HG03460 (cell line): Measurements from ENCODE around the gene GINS2.

Experiments
- ATAC-seq: cut with Tn5 transposase; IDR thresholded peaks from one replicate; pipeline ENCODE4 v1.9.1; 2021; ENCODE audit not compliant: unreplicated experiment

Gene GINS2

DNA sequence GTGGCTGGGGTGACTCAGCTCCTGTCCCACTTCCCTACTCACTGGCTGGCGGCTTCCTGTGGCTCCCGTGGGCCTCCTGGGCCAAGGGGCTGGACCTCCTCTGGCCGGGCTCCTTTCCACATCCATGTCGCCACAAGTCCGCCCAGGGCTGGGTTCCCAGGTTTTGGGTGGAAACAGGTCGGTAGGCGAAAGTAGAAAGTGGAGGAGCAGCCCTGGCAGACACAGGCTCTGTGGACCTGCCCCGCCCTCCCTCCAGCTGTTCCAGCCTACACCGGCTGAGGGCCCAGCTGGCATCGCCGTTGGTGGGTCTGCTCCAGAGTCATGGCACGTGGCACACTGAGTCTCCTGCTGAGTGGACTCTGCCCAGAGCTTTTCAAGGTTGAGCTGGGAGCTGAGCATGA is 47.0 kb downstream of the GINS2 start:
- no peak for ATAC-seq

DNA sequence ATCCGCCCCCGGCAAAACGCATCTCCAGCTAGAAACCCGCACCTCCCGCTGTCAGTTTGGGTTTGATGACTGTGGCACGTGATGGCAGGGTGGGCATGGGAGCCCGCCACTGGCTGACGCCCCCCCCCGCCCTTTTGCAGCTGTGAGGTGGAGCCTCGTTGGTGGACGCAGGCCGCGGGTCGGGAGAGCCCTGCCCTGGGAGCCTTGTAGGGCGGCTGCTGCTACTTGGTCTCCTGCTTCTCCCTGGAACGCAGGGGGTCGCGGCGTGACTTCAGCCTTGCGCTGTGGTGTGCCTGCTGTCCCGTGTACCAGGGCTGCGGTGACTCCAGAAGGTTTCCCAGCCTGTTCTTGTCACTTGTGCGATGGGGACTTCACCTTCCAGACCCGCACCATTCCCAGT is 47.4 kb downstream of the GINS2 start:
- ATAC-seq, result no peak

DNA sequence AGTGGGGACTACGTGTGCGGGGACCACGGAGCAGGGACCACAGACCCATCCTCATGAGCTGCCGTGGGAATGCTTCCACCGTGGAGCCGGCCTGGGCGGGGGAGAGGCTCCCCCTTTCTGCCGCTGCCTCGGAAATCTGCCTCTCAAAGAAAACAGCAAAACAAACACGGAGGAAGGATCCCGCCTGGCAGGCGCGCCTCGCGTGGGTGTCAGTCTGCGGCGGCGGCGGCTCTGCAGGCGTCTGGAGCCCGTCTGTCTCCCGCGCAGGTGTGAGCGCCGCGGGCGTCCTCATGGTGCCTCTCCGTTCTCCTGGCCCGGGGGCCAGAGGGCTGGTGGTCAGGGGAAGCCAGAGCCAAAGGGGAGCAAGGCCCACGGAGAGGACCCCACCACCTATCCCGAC is 48.2 kb downstream of the GINS2 start:
- no peak for ATAC-seq

DNA sequence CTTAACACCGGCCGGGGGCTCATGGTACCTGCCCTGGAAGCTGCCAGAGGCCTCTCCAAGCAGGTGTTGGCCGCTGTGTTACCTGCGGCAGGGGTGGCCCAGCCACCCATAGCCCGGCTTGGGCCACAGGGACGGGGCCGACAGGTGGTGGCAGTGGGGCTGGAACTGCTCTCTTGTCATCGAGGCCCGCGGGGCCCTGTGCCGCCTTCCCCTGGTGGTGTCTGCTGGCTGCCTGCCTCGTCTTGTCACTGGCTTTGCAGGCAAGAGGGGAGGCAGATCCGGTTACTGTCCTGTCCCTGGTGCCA is 48.5 kb downstream of the GINS2 start:
- ATAC-seq, result no peak

DNA sequence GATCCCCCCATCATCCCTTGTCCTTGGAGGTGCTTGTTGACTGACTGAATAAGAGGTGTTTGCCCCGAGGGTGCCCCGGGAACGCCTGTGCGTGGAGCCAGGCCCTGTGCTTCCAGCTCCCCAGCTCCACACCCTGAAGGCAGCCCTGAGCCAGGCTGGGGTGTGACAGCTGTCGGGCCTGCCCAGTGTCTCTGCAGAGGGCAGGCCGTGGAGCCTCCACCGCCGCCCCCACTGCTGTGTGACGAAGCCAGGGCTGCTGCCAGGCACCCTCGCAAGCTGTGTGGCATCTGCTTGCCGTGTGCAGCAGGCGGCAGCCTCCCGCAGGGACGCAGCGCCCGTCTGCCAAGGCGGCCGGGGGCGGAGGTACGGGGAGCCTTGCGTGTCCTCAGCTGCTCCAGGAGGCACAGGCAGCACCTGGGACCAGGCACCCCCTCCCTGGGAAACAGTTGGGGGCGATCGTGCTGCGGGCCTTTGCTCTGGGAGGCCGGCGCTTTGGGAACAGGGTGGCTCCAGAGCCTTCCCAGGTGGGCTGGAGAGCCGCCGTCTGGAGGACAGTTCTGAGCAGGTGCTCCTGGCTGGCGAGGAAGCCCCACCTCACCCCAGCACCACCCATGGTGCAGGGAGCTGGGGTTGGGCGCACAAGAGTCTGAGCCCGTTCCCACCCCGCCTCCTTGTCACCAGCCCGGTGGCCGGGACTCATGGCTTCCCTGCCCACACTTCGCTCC is 49.1 kb downstream of the GINS2 start:
- ATAC-seq, result no peak

DNA sequence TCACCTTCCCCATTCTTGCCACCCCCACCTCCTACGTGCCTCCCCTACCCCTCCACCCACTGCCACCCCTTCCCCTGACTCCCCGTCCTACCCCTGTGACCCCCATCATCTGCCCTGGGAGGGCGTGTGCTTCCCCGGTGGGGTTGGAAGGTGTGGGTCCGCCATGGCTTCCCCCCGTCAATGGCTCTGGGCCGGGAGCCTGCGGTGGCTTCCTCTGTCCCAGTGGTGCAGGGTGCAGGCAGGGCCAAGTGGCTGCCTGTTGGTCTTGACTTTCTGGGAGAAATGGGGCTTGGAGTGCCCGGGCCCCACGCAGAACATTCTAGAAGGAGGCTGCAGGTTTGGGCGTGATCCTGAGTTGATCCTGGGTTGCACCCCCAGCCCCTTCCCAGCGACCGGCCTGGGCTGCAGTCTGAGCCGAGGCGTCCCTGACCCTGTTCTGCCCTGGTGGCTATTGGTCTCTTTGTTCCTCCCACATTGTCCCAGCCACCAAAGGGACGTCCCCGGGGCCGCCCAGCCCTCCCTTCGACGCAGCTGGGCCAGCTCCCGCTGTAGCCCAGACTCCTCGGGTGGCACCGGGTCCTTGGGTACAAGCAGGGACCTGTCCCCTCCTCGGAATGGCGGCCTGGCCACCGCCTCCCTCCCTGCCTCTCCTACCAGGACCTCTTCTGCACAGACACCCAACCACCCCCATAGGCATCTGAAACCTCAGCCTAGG is 49.9 kb downstream of the GINS2 start:
- ATAC-seq, result no peak

DNA sequence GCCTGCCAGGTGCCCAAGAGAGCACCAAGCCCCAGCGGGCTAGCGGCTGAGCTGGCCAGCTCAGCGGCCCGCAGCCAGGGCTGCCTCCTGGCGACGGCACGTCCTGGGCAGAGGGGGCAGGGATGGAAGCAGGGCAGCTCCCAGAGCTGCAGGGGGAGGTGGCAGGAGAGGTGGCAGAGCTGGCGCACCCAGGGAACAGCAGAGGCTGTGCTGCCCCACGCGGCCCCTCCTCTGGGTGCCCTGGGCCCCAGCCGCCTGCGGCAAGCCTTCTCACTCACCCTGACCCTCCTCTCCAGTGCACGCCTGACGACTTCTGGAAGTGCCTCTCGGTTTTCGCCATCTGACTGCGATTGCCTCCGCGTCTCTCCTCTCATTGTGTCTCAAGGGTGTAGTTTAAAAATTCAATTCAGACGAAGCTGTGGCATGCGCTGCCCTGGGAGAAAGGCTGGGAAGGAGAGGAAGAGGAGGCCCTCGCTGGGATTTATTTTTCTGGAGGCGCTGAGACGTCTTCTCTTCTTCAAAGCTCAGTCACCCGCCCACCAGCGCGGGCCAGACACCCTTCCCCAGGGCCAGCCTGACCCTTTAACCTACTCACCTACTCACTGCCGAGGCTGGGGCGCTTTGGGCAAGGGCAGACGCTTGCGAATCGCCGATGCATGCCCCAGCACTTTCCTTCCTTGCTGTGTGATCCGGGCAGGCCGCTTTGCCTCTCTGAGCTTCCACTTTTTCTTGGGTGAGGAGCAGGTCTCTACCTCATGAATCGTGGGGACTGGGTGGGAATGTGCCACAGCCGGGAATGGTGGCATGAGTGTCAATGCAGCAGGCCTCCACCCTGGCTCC is 50.7 kb downstream of the GINS2 start:
- no peak for ATAC-seq

DNA sequence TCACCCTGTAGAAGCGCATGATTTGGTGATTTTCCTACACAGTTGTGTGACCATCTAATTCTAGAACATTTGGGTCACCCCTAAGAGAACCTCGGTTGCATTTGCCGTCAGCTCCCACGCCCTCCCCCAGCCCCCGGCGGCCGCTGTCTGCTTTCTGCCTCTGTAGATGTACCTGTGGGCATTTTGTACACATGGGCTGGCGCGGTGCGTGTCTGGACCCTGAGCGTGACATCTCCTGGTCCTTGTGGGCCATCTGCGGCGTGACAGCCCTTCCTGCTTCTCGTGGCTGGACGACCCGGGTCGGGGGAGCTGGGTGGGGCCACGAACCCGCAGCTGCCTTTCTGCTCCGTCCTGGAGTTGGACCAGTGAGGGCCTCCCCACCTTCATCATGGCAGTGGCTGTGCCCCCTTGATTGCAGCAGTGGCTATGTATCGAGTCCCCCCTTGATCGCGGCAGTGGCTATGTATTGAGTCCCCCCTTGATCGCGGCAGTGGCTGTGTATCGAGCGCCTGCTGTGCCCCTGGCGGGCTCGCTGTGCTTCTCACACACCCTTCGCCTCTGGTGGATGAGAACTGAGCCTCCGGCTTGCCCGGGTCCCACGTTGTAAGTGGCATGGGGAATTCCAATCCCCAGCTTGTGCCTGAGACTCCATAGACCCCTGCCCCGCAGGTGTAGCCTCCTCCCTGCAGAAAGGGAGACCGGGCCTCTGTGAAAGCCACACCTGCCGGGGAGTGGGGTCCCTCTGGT is 51.5 kb downstream of the GINS2 start:
- ATAC-seq, result no peak

DNA sequence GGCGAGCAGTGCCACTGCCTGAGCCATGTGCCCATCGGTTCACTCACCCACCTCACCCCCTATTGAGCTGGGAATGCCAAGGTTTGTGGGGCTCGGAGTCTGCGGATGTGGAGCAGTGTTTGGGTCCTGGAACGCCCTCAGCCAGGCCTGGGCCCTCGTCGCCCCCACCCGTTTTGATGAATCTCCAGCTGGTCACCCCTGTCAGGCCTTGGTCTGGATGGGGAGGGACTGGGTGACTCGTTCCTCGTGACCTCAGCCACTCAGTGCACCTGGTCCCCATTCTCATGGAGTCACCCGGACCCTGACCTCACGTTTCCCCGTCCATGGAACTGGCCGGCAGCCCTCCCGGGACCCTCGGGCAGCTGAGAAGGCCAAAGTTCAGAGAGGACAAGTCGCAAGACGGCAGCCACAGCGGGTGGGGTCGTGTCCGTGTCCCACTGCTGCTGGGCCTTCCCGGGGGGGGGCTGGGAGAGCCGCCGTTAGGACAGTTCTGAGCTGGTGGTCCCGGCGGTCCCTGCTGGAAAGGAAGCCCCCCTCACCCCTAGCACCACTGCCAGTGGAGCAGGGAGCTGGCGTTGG is 52.4 kb downstream of the GINS2 start:
- ATAC-seq, result no peak

DNA sequence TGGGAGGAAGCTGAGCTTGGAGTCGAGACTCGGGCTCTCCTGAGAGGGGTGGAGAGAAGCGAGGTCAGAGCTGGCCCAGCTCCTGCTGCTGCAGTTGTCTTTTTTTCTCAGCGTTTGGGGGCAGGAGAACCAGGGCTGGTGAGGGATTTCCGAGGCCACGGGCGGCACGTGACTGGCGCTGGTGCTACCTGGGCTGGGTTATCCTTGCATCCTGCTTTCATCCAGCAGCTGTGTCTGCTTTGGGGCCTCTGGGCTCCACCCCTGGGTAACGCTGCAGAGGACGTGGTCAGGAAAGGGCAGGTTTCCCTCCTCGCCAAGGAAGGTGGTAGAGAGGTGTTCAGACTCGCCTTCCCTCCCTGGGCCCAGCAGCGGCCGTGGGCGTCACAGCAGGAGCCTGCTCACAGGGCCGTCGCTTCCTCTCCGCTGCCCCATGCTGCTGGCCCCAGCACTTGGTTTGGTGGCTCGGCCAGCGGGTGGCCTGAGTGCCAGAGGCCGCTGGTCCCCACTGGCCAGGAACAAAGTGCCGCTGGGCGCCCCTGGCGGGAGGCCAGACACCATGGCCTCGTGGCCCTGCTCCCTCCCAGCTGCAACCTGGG is 53.1 kb downstream of the GINS2 start:
- ATAC-seq, result no peak

DNA sequence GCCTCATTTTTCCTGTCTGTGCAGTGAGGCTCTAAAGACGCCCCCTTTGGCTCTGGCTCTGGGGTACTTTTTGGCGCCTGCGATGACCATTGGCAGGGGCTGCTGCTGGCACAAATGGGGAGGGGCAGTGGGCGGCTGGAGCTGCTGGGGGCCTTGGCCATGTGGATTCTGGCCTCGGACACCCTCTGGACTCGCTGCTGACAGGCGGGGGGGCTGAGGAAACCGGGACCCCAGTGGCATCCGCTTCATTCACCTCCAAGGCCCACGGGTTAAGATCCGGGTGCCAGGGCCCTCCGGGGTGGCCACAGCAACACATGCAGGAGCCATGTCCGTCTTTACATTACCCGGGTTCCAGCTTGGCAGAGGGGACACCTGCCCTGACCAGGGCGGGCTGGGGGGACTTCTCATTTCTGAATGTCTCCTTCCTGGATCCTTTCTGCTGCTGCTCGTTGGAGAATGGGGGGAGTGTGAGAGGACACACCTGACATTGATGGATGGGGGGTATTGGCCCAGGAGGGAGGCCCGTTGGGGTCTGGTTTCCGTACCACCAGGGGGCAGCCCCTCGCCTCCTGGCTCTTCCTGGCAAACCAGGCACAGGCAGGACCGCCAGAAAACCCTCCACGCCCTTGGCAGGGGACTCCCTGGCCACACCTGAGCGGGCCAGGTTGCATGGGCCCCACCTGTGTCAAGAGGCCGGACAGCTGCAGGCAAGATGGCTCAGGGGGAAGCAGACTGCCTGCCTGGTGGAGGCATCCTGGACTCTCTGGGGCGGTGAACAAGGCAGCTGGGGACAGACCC is 53.8 kb downstream of the GINS2 start:
- ATAC-seq, result no peak

DNA sequence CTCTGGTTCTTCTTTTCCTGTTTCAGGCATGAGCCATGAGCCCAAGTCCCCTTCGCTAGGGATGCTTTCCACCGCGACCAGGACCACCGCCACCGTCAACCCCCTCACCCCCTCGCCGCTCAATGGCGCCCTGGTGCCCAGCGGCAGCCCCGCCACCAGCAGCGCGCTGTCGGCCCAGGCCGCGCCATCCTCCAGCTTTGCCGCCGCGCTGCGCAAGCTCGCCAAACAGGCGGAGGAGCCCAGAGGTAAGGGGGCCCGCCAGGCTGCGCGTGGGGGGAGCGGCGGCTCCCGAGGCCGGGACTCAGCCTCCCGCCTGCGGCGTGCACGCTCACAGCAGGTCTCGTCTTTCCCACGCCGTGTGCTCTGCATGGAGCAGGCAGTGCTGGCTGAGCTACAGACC is 54.9 kb downstream of the GINS2 start:
- ATAC-seq, result no peak

DNA sequence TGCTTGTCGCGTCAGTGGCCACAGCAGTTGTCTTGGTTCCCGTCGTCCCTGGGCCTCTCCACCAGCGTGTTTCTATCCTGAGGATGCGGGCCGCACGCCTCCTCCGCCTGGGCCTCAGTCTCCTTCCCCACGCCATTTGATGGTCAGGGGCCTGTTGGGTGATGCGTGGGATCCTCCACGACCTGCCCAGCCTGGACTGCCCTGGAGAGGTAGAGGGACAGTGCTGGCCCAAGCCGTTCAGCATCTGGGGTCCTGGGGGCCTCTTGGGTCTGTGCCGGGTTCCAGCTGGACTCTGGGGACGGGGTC is 55.4 kb downstream of the GINS2 start:
- no peak for ATAC-seq

DNA sequence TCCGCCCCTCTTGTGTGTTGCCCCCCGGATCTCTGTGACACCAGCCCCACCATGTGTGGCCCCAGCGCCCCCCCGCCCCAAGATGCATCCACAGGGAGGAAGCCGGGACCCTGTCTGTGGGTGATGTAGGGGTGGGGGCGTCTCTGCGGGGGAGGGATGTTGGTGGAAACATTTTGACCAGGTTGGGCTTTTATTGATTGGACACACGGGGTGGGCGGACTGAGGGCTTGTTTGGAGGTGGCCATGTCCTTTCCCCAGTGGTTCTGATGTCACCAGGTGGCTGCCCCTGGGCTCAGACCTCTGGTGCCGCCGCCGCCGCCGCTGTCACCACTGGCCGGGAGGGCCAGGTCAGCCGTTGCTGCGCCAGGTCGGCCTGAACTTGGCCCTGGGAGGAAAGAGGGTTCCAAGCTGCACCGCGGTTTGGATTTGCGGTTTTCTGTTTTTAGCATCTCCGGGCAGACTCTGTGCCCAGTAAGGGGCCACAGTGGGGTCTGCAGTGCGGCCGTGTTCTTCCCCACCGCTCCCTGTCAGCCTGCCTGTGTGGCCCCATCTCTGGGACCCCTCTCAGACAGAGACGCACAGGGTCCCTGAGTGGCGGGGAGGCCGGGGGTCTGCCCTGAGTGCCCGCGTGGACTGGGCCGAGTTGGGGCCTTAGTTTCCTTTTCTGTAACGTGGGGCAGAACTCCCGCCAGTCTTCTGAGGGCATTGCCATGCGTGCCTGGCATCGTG is 55.9 kb downstream of the GINS2 start:
- ATAC-seq, result no peak

DNA sequence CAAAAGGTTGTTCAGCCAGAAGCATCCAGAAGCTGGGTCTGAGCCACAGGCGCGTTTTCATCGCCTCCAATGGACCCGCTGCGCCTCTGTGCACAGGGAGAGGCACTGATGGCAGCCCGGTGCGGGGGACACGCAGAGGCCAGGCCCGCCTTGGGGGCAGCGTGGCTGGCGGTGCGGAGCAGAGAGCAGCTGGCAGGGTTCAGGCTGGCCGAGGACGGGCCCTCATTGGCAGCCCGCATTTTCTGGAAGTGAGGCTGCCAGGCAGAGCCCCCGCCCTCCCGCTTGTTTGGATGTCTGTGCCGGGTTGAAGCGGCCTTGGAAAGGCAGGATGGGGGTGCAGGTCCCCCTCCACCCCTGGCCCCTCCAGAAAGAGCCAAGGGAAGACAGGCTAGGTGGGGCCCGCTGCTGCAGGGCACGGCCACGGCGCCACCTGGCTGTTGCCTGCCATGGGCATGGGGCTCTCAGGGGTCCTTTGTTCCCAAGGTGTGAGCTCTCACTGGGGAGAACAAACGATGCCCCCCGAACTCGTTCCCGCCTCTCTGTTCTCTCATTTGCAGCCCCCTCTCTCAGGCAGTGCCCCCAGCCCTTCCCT is 56.9 kb downstream of the GINS2 start:
- no peak for ATAC-seq

DNA sequence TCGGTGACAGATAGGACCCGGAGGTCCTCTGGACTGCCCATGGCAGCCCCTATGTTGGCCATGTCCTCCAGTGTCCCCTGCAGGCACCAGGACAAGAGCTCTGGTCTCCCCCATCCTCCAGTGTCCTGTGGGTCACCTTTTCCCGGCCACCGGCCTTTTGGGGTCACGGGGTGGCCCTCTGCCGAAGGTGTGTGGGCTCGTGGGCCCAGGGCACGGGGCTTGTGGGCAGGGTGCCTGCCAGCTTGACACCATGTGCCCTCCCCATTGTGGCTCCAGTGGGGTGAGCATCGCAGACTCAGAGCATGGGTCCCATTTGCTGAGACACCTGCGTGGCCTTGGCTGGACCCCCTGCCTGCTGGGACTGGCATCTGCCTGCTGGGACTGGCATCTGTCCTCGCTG is 57.5 kb downstream of the GINS2 start:
- no peak for ATAC-seq

DNA sequence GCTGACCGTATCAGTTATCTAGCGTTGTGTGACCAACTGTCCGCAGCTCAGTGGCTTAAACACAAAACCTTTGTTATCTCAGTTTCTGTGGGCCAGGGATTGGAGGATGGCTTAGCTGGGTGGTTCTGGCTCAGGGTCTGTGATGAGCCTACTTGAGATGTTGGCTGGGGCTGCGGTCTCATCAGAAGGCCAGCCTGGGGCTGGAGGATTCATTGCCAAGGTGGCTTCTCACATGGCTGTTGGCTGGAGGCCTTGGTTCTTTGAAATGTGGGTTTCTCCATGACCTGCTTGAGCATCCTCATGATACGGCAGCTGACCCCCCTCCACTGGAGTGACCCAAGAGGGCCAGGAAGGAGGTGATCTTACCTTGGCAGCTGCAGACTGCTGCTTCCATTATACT is 58.9 kb downstream of the GINS2 start:
- ATAC-seq, result no peak

DNA sequence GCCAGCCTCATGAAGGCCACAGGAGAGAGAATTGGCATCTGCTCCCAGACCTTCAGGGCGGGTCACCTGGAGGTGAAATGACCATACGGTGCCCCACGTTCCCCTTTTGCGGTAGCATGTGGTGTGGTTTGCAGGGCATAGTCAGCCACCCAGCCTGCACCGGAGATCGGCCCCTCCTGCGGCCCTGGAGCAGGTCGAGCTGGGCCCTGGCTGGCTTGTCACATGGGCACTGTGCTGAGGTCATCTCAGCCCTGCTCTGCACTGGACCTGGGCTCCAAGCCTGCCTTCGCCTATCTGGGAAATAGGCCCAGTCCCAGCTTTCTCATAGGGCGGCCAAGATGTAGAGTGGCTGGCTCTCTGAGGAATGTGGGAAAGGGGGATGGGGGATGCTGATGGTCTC is 59.4 kb downstream of the GINS2 start:
- ATAC-seq, result no peak

DNA sequence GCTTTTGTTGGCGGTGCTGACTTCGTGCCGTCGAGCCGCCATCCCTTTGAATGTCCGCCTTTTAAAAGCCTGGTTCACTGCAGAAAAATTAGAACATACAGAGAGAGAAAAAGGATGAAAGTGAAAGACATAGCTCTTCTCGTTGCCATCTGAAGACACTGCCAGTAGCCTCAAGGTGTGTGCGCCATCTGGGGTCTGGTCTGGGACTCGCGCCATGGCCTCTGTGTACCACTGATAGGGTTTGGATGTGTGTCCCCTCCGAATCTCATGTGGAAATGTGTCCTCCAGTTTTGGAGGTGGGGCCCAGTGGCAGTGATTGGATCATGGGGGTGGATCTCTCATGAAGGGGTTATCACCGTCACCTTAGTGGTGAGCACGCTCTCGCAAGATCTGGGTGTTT is 60.1 kb downstream of the GINS2 start:
- no peak for ATAC-seq
